GDM1 (cell line): ENCODE results near the gene BST2.

Source experiments
- DNase-seq: peaks from one replicate; lab custom pipeline; 2025; lab: John Stamatoyannopoulos, UW

Gene BST2

DNA sequence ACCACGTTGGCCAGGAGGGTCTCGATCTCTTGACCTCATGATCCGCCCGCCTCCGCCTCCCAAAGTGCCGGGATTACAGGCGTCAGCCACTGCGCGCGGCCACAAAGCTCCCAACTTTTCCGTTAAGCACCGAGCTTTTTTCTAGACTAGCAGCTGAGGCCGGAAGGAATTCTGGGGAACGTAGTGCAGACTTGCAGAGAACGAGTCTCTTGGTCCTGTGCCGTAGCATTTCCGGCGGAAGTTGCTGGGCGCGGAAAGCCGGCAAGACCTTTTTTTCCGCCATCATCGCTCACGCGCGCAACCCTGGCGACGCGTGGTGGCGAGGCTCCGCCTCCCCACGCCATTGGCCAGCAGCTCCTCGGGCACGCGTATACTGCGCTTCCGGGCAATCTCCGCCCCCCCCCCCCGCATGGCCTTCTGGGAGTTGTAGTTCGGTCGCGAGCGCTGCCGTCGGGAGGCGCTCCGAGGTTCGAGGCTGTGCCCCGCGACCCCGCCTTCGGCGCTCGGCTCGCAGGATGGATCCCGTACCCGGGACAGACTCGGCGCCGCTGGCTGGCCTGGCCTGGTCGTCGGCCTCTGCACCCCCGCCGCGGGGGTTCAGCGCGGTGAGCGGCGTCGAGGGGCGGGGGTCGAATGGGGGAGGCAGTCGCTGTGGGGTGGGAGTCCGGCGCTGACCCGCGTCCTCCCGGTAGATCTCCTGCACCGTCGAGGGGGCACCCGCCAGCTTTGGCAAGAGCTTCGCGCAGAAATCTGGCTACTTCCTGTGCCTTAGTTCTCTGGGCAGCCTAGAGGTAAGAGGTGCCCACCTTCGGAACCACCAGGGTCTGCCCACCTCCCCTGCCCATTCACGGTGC lies 14.4 kb upstream of the BST2 start, which contains the start of gene MVB12A:
Gene MVB12A (plus strand): TSS at position 427 of the 854 bp plus-strand sequence. CDS start 89 bp downstream, at position 516.
- peak; percentile 98 for DNase-seq

DNA sequence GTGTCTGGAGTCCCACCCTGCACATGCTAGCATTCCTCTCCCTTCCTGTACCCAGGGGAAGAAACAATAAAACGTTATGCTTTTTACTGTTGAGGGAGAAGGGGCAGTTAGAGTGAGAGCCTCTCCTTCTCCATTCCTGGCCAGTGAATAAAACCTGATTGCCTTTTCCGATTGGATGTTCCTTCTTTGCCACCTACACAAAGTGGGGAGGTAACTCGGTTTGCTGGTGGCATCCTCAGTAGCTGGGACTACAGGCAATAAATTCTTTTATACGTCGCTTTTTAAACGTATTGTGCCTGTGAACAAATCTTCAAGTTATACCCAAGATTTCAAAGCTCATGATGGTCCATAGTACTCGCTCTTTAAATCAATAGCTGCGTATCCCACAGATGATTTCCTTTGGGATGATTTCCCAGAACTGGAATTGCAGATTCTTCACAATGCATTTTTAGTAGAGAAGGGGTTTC lies 13.8 kb upstream of the BST2 start:
- no peak for DNase-seq

DNA sequence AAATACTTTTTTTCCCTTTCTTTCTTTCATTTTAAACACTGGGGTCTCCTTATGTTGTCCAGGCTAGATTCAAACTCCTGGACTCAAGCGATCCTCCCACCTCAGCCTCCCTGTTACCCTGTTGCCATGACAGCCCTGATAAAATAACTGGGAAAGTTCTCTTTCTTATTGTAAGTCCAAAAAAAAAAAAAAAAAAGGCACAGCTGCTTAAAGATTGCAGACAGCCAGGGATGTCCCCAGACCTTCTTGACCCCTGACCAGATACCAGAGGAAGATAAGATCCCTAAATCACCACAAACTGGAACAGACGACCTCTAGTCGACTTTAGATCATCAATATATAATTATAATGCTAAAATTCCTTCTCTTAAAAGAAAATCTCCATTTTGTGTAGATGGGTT lies 13.3 kb upstream of the BST2 start:
- no peak for DNase-seq

DNA sequence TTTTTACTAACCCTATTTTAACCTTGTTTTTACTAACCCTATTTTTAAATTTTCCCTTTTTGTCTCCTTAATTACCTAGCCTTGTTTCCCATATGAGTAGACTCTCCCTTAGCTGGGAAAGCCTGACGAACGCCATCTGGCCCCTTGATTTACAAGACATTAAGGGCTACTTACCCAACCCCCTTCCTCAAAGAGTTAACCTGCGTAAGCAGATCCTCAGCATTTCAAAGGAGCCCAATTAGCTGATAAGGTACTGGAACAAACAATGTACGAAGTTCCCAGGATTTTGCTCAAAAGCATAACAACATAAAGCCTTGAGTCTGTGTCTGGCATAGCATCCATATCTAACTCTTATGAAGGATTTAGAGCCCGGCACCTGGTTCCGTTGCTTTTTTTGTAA lies 9.7 kb upstream of the BST2 start:
- DNase-seq = no peak

DNA sequence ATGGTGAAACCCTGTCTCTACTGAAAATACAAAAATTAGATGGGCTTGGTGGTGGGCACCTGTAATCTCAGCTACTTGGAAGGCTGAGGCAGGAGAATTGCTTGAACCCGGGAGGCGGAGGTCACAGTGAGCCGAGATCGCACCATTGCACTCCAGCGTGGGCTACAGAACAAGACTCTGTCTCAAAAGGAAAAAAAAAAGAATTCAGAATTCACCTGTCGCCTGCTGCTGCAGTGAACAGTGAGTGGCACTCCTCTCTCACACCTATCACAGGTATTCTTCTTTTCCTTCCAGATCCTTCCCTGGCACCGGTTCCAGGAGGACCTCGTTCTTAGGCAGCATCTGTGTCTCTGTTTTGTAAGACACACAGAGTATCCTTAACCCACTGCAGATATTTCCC lies 8.7 kb upstream of the BST2 start:
- DNase-seq = no peak

DNA sequence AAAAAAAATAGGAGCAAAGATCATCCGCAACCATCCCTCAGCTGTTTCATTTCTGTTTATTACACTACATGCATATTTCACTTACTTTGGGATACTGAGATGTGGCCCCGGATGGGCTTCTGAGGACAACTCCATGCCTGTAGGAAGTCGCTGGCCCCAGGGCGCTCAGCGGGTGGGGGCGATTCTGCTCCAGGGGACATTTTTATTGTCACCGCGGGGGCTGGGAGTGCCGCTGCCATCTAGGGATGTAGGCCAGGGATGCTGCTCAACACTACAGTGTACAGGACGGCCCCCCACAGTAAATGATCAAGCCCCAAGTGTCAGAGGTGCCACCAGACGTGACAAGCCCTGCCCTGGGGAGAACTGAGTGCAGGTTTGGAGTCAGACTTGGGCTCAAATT lies 6.4 kb upstream of the BST2 start:
- no peak for DNase-seq

DNA sequence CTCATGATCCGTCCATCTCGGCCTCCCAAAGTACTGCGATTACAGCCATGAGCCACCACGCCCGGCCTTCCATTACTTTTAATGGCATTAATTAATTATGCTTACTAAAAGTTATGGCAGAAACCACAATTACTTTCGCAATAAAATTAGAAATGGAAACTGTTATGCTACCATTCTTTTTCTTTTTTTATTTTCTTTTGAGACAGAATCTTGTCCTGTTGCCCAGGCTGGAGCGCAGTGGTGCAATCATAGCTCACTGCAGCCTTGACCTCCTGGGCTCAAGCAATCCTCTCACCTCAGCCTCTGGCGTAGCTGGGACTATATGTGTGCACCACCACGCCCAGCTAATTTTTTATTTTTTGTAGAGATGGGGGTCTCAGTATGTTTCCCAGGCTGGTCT lies 4.6 kb upstream of the BST2 start:
- DNase-seq = no peak

DNA sequence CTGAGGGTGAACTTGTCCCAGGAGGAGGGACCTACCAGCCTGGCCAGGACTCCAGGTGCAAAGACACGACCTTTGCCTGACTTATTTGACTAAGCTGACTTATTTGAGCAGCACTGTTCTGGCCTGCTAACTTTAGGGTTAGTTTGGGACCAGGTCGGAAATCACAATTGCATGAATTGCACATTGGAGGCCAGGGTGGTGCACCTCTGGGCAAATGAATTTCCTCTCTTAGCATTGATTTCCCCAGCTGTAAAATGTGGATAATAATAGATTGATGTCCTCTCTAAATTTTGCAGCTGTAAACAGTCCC lies 1.4 kb upstream of the BST2 start:
- no peak for DNase-seq

DNA sequence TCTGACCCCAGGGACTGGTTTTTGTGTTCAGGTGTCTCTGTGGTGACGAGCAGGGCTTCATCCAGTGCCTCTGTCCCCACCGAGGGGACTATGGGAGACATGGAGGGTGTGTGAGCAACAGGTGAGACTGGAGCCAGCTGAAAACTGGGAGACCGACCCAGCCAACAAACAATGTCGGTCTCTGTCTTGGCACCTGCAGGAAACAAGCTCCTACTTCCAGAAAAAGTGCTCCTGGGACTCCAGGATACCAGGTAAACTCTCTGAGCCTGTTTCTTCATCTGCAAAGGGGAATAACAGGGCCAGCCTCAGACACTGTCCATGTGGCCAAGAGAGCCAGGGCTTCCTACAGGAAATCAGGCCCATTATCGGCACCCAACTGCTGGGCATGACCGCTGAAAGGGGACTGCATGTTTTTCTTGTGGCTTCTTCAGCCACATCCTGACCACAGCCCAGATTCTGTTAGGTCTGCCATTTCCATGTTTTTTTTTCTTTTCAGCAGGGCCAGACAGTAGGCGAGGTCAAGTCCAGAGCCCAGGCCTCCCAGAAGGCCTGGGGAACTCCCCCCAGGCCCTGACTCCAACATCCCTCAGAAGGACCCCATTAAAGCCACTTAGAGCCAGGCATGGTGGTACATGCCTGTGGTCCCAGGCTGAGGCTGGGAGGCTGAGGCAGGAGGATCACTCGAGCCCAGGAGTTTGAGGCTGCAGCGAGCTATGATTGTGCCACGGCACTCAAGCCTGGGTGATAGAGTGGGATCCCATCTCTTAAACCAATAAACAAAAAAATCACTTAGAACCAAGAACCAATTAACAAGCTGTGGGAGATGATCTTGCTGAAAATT lies 836 bp upstream of the BST2 start:
- DNase-seq = peak; percentile 74

DNA sequence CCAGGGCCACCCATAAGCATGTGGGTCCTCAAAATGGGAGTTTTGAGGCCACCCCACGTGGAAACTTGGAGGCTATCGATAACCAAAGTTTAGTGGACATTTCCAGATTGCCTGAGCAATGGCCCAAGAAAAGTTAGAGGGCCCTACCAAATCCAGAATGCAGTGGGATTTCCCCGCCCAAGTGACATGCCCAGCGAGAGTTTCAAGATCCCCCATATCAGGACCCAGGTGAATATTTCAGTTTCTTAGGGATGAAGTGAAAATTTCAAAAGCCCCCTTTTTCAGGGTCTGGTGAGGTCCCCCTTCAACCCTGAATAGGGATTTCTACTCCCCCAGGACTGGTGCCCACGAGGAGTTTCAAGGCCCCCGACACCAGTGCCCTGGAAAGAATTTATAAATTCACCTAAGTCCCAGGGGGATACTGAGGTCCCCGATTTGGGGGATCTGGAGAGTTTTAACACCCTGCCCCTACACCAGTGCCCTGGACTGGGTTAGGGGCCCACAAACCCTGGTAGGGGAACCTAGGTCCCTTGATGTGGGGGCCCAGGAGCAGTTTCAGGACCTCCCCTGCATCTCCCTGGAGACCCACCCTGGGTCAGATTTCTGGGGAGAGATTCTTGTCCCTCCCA lies 695 bp downstream of the BST2 start:
- no peak for DNase-seq

DNA sequence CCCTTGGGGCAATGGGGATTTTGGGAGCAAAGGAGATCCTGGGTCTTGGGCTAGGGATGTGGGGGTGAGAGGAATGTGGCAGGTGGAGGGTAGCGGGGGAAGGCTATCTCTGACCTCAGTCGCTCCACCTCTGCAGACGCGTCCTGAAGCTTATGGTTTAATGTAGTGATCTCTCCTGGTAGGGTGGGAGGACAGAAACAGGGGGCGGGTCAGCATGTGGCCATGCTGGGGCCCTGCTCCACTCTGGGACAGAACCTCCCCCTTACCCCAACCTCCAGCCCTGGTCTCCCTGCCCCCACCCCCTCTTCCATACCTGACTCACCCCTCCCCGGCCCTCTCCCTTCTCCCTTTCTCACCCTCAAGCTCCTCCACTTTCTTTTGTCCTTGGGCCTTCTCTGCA lies 1.4 kb downstream of the BST2 start:
- DNase-seq = no peak

DNA sequence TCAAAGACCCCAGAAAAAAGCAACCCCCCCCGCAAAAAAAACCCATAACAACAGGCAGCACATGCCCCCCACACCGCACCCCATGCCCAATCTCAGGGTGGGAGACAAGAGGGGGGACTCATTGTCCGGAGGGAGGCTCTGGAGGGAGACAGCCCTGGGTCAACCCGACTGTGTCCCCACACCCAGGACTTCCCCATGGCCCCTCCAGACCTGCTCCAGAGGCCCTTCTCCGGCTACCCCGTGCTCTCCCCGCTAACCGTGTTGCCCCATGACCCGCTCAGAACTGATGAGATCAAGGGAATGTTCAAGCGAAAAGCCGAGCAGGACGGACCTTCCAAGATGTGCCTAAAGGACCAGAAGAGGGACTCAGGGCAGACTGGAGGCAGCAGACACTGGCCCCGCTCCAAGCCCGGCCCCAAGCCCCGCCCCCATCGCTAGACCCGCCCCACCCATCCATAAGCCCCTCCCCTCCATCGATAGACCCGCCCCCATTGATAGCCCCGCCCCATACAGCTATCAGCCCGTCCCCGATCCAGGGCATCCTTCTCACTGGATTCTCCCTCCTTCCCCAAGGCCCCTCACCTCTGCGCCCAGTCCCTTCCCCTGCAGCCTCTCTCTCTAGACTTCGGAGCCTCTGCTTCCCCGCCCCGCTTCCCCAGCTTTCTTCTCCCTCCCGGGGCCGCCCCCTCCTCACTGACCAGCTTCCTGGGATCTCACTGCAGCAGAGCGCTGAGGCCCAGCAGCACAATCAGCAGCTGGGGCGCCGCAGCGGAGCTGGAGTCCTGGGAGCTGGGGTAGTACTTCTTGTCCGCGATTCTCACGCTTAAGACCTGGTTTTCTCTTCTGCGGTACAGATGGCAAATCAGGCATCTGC lies 2.2 kb downstream of the BST2 start:
- no peak for DNase-seq

DNA sequence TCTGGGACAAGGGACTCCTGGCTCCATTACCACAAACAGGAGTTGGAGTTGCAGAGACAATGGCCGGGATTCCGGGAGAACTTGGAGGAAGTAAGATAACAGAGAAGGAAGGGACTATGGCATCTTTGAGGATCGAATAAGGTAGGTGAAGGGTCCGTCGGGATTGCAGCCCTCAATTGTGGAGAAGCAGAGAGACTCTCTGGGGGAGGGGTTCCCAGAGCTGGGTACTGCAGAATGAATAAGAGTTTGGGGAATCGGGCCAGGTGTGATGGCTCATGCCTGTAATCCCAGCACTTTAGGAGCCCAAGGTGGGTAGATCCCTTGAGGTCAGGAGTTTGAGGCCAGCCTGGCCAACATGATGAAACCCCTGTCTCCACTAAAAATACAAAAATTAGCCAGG lies 3.8 kb downstream of the BST2 start:
- DNase-seq = no peak

DNA sequence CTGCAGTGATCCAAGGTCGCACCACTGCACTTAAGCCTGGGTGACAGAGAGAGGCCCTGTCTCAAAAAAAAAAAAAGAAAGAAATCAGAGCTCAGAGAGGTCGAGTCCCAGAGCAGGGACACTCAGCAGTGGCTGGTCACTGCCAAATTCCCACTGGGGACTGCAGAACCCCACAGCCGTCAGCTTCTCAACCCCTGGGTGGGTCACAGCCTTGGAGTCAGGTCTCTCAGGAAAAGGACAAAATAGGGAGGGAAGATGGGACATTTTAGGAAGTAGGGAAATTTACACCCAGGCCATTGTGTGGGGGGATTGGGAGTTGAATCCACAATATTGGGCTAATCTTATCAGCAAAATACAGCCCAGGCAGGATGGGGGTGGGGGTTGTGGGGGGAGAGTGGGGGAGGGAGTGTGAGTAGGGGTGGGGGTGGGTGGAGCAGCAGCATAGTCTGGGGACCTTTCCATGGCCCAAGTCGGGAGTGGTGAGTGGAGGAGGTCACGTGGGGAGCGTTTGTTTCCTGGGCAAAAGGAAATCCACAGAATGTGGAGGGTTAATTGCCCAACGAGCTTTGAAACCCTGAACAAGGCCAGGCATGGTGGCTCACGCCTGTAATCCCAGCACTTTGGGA lies 6.4 kb downstream of the BST2 start:
- no peak for DNase-seq

DNA sequence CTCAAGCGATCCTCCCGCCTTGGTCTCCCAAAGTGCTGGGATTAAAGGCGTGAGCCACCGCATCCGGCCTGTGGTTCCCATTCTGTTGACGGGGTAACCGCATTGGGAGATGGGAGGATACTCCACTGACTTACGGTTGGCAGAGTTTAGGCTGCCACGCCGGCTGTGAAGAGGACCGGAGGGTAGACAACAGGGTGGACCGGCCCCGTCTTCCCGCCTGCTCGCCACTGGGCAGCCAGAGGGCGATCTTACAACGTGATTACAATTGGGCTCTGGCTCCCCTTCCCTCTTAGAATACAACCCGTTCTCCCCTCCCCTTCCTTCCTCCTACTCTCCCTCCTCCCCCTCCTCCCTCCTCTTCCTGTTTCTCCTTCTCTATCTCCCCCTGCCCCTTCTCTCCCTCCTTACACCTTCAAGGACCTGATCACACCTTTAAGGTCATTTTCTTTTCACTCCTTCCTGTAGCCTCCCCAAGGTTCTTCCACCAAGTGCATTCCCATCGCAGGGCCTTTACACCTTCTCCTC lies 10.5 kb downstream of the BST2 start:
- DNase-seq = peak; percentile 68

DNA sequence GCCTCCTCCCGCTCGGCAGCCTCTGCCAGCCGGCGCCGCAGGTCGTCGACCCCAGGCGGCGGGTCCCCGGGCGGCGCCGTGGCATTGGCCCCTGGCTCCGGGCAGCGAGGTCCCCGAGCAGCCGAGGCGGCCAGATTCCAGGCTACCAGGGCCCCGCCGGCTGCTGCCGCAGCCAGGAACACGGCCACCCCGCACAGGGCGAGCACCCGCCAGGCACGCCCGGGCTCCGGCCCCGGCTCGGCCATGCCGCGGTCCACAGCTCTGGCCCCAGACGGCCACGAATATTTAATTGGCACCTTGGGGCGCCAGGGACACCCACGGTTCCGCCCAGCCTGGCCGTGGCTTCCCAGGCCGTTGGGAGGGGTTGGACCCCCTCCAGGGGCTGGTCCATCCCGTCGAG lies 11.5 kb downstream of the BST2 start, which contains the start of gene CCDC194:
Gene CCDC194 (minus strand): TSS at position 283 of the 400 bp plus-strand sequence. CDS start 38 bp downstream, at position 245.
- no peak for DNase-seq

DNA sequence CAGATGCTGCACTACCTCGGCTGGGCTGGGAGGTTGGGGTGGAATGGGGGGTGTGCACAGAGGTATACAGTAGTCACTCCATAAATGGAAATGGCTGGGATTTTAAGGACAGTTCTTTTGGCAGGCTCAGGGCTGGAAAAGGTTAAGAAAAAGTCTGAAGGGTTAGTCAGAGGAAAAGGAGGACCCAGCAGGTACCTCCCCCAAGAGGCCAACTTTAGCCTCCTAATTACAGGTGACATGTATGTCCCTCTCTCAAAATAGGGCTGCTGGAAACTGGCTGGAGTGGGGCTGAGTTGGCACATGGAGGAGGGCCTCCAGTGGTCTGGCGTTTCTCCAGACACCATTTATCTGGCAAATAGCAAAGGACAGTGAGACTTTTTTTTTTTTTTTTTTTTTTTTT lies 12.4 kb downstream of the BST2 start:
- no peak for DNase-seq

DNA sequence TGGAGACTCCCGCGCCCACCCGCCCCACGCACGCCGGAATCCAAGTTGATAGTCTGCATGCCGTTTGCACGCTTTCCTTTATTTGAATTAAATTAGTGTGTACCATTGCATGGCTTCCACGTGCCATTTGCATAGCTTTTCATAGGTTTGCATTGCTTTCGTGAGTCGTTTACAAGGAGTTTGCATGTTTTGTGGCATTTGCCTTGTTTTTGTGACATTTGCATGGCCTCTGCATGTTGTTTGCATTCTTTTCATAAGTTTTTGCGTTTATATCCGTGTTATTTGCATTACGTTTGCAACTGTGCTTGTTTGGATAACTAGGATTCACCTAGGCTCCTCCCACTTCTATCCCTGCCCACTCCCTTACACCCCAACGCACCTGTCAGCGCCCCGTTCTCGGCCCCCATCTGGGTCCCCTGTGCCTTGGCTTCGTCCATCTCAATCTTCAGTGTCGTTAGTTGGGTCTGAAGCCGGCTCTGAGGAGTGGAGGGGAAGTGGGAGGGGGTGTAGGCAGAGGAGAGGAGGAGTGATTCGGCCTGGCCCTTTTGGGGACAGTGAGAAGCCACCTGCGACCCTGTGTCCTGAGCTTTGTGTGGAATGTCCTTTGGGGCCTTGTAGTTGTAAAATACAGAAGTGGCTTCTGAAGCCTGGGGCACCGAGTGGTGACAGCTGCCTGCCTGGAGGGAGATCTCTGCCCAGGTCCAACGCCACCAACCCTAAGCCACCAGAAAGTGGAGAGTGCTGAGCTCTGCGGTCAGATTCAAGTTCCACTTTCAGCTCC lies 13.9 kb downstream of the BST2 start:
- peak; percentile 45 for DNase-seq

DNA sequence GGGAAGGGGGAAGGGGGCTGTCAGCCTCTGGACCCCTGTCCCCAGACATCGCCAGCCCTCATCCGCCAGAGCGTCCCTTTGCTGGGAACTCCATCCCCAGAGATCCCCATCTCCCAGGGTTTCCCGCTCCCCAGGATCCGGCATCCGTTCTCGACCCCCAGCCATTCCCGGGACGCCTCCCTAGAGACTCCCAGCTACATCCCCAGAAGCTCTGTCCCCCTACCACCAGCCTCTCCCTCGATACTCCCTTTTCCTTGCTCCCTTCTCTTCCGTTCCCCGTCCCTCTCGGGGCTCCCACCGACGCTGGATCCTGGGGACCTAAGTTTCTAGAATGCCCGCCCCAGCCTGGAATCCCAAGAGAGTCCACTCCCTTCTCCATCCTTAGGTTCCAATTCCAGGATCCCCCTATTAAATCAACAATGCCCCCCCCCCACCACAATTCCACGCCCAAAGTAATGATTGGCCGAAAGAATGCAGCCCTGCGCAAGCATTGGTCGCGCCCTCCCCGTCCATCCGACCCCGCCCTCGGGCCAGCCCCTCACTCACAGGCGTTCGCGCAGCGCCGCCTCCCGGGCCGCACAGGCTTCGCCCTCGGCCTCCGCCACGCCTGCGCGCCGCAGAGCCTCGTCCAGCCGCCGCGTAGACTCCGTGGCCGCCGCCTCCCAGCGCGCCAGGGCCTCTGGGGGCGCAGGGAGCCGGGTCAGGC lies 14.6 kb downstream of the BST2 start:
- DNase-seq = peak; percentile 91
